Lower leg skin (tissue), 4 donors: ENCODE results near the gene TRAPPC3L. TPM values are rescaled to one million over a fixed set of nuclear protein-coding genes. Genes with fewer than 3 reads are reported as not detected.

Source experiments
- DNase-seq, 2 donors: peaks; one replicate each; pipeline ENCODE4 v3.0.0-alpha.2; 2019; ENCODE audit warnings: low spot score in 2 of 2
- H3K4me3 ChIP-seq: fragments of 200-600 bp; sonication (generic); 2 replicates; pipeline ENCODE4 v1.5.1; 2017; ENCODE audit warnings: mild to moderate bottlenecking, low read depth; ENCODE audit not compliant: poor library complexity, severe bottlenecking
- CTCF ChIP-seq, 3 donors: fragments of 450-650 bp; IDR thresholded peaks; one replicate each; pipeline ENCODE4 v1.5.1; 2016; ENCODE audit warnings: antibody characterized with exemption in 3 of 3, mild to moderate bottlenecking in 3 of 3, moderate library complexity in 2 of 3
- POLR2A ChIP-seq, 2 donors: fragments of 450-650 bp; IDR thresholded peaks; one replicate each; pipeline ENCODE4 v1.6.1; 2016 to 2017; ENCODE audit warnings: antibody characterized with exemption in 2 of 2, mild to moderate bottlenecking in 1 of 2, moderate library complexity in 1 of 2
- WGBS, 2 donors: methylation state at CpG; one replicate each; pipeline ENCODE4 v1.1.5; 2018; 5-methylcytosine and 5-hydroxymethylcytosine counted together
- intact Hi-C: fragments of 100-400 bp; cut with DNase I; formaldehyde crosslinking; loops from one replicate; pipeline ENCODE4 v1.15.0; 2023; ENCODE audit warnings: low total_unique reads
- total RNA-seq, 4 donors: library from RNA; depleted of rRNA; stranded (reverse); fragments of >200 nt; gene quantifications; one replicate each; pipeline ENCODE4 v1.1.0, GENCODE V29; 2016

Gene TRAPPC3L
- total RNA-seq, 4 donors from 2014 or later: not detected

GRCh38 chr6:116512734-116513133 lies 32.8 kb downstream of the TRAPPC3L start:
- no peak overlapping the region for H3K4me3 ChIP-seq
- no peak for DNase-seq
- TF ChIP-seq POLR2A (IDR thresholded peaks at IDR 0.05): no peak
- no peak for TF ChIP-seq CTCF (IDR thresholded peaks at IDR 0.05)
- intact Hi-C loops: no loop called here

GRCh38 chr6:116512111-116512559 lies 33.3 kb downstream of the TRAPPC3L start:
- no peak for DNase-seq
- intact Hi-C loops: no loop called here
- peak overlapping the region; percentile 30 for H3K4me3 ChIP-seq
- 52 to 57% methylated on average over 4 of the region's 4 CpGs for WGBS, 2 donors
- TF ChIP-seq POLR2A (IDR thresholded peaks at IDR 0.05) (no peak), CTCF (IDR thresholded peaks at IDR 0.05) (no peak)

- 47 to 59% methylated on average over 10 of the region's 10 CpGs for WGBS, 2 donors
- DNase-seq: peak in 1 of 2 donors; percentile 39
- intact Hi-C loops: no loop called here
- TF ChIP-seq POLR2A (IDR thresholded peaks at IDR 0.05): no peak
- no peak for TF ChIP-seq CTCF (IDR thresholded peaks at IDR 0.05)
- H3K4me3 ChIP-seq: peak within 1 kb of the TSS; percentile 30
These were observed 33.9 kb downstream of the TRAPPC3L start, which contains the start of gene CALHM5 for GRCh38 chr6:116511424-116512110. Gene CALHM5, plus strand, starts transcription at chr6:116511639. Its CDS starts 58 bp downstream, at chr6:116511697.

GRCh38 chr6:116508527-116508926 lies 37.0 kb downstream of the TRAPPC3L start:
- H3K4me3 ChIP-seq: no peak overlapping the region
- intact Hi-C loops: no loop called here
- TF ChIP-seq CTCF (IDR thresholded peaks at IDR 0.05) (no peak), POLR2A (IDR thresholded peaks at IDR 0.05) (no peak)
- no peak for DNase-seq

- 82 to 89% methylated on average over 3 of the region's 3 CpGs for WGBS, 2 donors
- no peak overlapping the region for H3K4me3 ChIP-seq
- DNase-seq: no peak
- intact Hi-C loops: no loop called here
- no peak for TF ChIP-seq POLR2A (IDR thresholded peaks at IDR 0.05)
- no peak for TF ChIP-seq CTCF (IDR thresholded peaks at IDR 0.05)
These were observed 38.2 kb downstream of the TRAPPC3L start for GRCh38 chr6:116507324-116507723.

- no peak for DNase-seq
- intact Hi-C loops: no loop called here
- WGBS, 2 donors: 44% methylated on average over 9 of the region's 9 CpGs
- no peak for TF ChIP-seq POLR2A (IDR thresholded peaks at IDR 0.05)
- H3K4me3 ChIP-seq: no peak overlapping the region
These were observed 44.5 kb downstream of the TRAPPC3L start for GRCh38 chr6:116500969-116501433.
